ENCODE results near the gene UBE3D. TPM values are rescaled to one million over a fixed set of nuclear protein-coding genes. Genes with fewer than 3 reads are reported as not detected.

Gene UBE3D
- total and polyA plus RNA-seq, 2 donors (not counting 1 experiment from before 2014, with no cell fraction given): 3.3 to 11.5 TPM

GRCh38 chr6:83047065-83047754 is 18.4 kb downstream of the UBE3D start:
- Mint-ChIP-seq H3K27me3 (no peaks in the 10 kb centered on the region), H3K9me3 (ENCODE audit: insufficient read depth) (no peaks in the 10 kb centered on the region), H3K27ac (no peak overlapping the region), H3K4me3 (no peak overlapping the region), H3K4me1 (no peaks in the 10 kb centered on the region)
- H4K20me1 ChIP-seq (ENCODE audit: control insufficient read depth, insufficient read depth, low read length, poor library complexity, severe bottlenecking): no peaks in the 10 kb centered on the region
- no peak overlapping the region for H3K9ac ChIP-seq (ENCODE audit: low read length)
- TF ChIP-seq CTCF (IDR thresholded peaks at IDR 0.05) (no peak), EZH2 (IDR thresholded peaks at IDR 0.05; ENCODE audit: borderline replicate concordance, insufficient read depth, low read depth, low read length, poor library complexity, severe bottlenecking) (no peak)
- POLR2A ChIA-PET: no interaction called here
- no peak overlapping the region for H2AFZ ChIP-seq (ENCODE audit: insufficient read depth, low read depth, low read length, poor library complexity, severe bottlenecking)
- H3K4me2 ChIP-seq (replicated peaks; ENCODE audit: low read depth, low read length, poor library complexity, severe bottlenecking): no peak overlapping the region
- H3K27me3 ChIP-seq (replicated peaks in 1 of 4; ENCODE audit: control extremely low read depth in 1 of 4, control insufficient read depth in 3 of 4, insufficient read depth in 4 of 4, low read length in 3 of 4): no peaks in the 10 kb centered on the region
- ATAC-seq (ENCODE audit: low read depth) (no peak), DNase-seq (no peak)
- no peaks in the 10 kb centered on the region for H3K9me3 ChIP-seq (ENCODE audit: control extremely low read depth in 1 of 3, control insufficient read depth in 2 of 3, insufficient read depth in 1 of 3, low read length in 2 of 3)
- no peak overlapping the region for H3K27ac ChIP-seq (ENCODE audit: low read length in 2 of 2)
- intact Hi-C loops (cut with micrococcal nuclease): no loop called here
- H3K79me2 ChIP-seq (ENCODE audit: control insufficient read depth, insufficient read depth, low read length): no peaks in the 10 kb centered on the region
- WGBS (ENCODE audit: insufficient coverage): 97% methylated on average over 5 of the region's 7 CpGs
- H3K4me1 ChIP-seq (ENCODE audit: control insufficient read depth in 2 of 2, insufficient read depth in 2 of 2, low read length in 2 of 2): no peaks in the 10 kb centered on the region
- CTCF ChIA-PET: interaction anchor here (0.9 to 1.2 kb wide), 2 partner anchors 10 to 18 kb away, joined by 3 to 5 read pairs; partner anchors contain the start of gene UBE3D
- peaks cover 2 to 3% of the 10 kb centered on the region in 2 experiments for H3K36me3 ChIP-seq (replicated peaks in 1 of 2; ENCODE audit: control extremely low read depth in 1 of 2, control insufficient read depth in 1 of 2, extremely low read depth in 1 of 2, insufficient read depth in 2 of 2, low read length in 1 of 2)
- no peak overlapping the region for H3K4me3 ChIP-seq (ENCODE audit: control extremely low read depth in 1 of 5, extremely low read depth in 1 of 5, insufficient read depth in 1 of 5, low read depth in 2 of 5, low read length in 4 of 5)

- H3K4me1 ChIP-seq (ENCODE audit: control insufficient read depth in 2 of 2, insufficient read depth in 2 of 2, low read length in 2 of 2): no peaks in the 10 kb centered on the region
- H3K79me2 ChIP-seq (ENCODE audit: control insufficient read depth, insufficient read depth, low read length): no peaks in the 10 kb centered on the region
- H3K27me3 ChIP-seq (replicated peaks in 1 of 4; ENCODE audit: control extremely low read depth in 1 of 4, control insufficient read depth in 3 of 4, insufficient read depth in 4 of 4, low read length in 3 of 4): no peaks in the 10 kb centered on the region
- no peak for TF ChIP-seq EZH2 (IDR thresholded peaks at IDR 0.05; ENCODE audit: borderline replicate concordance, insufficient read depth, low read depth, low read length, poor library complexity, severe bottlenecking)
- TF ChIP-seq CTCF (IDR thresholded peaks at IDR 0.05): no peak
- intact Hi-C loops (cut with micrococcal nuclease): no loop called here
- DNase-seq (no peak), ATAC-seq (ENCODE audit: low read depth) (no peak)
- no CpG with 5 or more reads among the region's 6 CpGs for WGBS (ENCODE audit: insufficient coverage)
- H3K9me3 ChIP-seq (ENCODE audit: control extremely low read depth in 1 of 3, control insufficient read depth in 2 of 3, insufficient read depth in 1 of 3, low read length in 2 of 3): no peaks in the 10 kb centered on the region
- Mint-ChIP-seq H3K4me1 (no peaks in the 10 kb centered on the region), H3K27ac (no peak overlapping the region), H3K4me3 (no peak overlapping the region), H3K9me3 (ENCODE audit: insufficient read depth) (no peaks in the 10 kb centered on the region), H3K27me3 (no peaks in the 10 kb centered on the region)
- no peak overlapping the region for H3K27ac ChIP-seq (ENCODE audit: low read length in 2 of 2)
- H4K20me1 ChIP-seq (ENCODE audit: control insufficient read depth, insufficient read depth, low read length, poor library complexity, severe bottlenecking): no peaks in the 10 kb centered on the region
- POLR2A ChIA-PET: no interaction called here
- CTCF ChIA-PET: interaction anchor here (1.2 kb wide), 1 partner anchor 9 kb away, joined by 3 read pairs; no protein-coding TSS in a partner anchor
- H3K4me3 ChIP-seq (ENCODE audit: control extremely low read depth in 1 of 5, extremely low read depth in 1 of 5, insufficient read depth in 1 of 5, low read depth in 2 of 5, low read length in 4 of 5): no peak overlapping the region
- H3K4me2 ChIP-seq (replicated peaks; ENCODE audit: low read depth, low read length, poor library complexity, severe bottlenecking): no peak overlapping the region
- no peak overlapping the region for H3K9ac ChIP-seq (ENCODE audit: low read length)
- H2AFZ ChIP-seq (ENCODE audit: insufficient read depth, low read depth, low read length, poor library complexity, severe bottlenecking): no peak overlapping the region
- H3K36me3 ChIP-seq (replicated peaks in 1 of 2; ENCODE audit: control extremely low read depth in 1 of 2, control insufficient read depth in 1 of 2, extremely low read depth in 1 of 2, insufficient read depth in 2 of 2, low read length in 1 of 2): peaks cover 0 to 2% of the 10 kb centered on the region in 2 experiments
Measured at GRCh38 chr6:83044091-83044768, 21.4 kb downstream of the UBE3D start.

Data from B cell (primary cell).